ENCODE data around the gene NPIPB6. TPM values are rescaled to one million over a fixed set of nuclear protein-coding genes. Genes with fewer than 3 reads are reported as not detected.

Gene NPIPB6
- total RNA-seq, 1 donor: 2.9 TPM

DNA sequence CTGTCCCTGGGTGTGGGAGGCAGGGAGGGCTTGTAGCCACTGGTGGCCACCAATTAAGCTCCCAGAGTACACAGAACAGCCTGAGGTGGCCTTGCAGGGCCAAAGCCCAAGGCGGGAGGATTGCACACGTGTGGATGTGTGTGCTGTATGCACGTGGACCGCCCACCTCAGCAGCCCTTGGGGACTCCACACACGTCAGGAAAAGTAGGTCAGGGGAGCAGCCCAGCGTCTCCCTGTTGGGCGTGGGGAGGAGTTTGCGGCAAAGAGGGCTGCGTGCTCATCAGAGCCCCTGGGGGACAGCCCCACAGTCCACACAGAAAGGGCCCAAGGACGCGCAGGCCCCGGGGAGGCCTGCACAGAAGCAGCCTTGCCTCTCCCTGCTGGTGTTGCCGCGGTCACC lies 51.4 kb downstream of the NPIPB6 start:
- Histone ChIP-seq H3K4me2 (ENCODE audit: insufficient read depth, low read length) (no peak overlapping the region), H3K4me1 (ENCODE audit: insufficient read depth, low read length) (no peaks in the 10 kb centered on the region), H3K27me3 (ENCODE audit: insufficient read depth, low read length) (peaks cover 3% of the 10 kb centered on the region), H2AFZ (ENCODE audit: low read length) (no peak overlapping the region), H3K4me3 (ENCODE audit: insufficient read depth, low read length) (no peak overlapping the region), H3K9me3 (ENCODE audit: low read depth, low read length) (no peaks in the 10 kb centered on the region), H3K27ac (ENCODE audit: low read depth, low read length) (no peak overlapping the region), H3K79me2 (ENCODE audit: insufficient read depth, low read length) (no peaks in the 10 kb centered on the region), H3K36me3 (ENCODE audit: insufficient read depth, low read length) (no peaks in the 10 kb centered on the region), H4K20me1 (ENCODE audit: insufficient read depth, low read length) (no peaks in the 10 kb centered on the region)
- TF ChIP-seq, protein P1, sequence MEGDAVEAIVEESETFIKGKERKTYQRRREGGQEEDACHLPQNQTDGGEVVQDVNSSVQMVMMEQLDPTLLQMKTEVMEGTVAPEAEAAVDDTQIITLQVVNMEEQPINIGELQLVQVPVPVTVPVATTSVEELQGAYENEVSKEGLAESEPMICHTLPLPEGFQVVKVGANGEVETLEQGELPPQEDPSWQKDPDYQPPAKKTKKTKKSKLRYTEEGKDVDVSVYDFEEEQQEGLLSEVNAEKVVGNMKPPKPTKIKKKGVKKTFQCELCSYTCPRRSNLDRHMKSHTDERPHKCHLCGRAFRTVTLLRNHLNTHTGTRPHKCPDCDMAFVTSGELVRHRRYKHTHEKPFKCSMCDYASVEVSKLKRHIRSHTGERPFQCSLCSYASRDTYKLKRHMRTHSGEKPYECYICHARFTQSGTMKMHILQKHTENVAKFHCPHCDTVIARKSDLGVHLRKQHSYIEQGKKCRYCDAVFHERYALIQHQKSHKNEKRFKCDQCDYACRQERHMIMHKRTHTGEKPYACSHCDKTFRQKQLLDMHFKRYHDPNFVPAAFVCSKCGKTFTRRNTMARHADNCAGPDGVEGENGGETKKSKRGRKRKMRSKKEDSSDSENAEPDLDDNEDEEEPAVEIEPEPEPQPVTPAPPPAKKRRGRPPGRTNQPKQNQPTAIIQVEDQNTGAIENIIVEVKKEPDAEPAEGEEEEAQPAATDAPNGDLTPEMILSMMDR (IDR thresholded peaks at IDR 0.05; ENCODE audit: extremely low read depth, low read depth, low read length): no peak
- DNase-seq (ENCODE audit: insufficient read length, low spot score, missing footprints): peak; percentile 58

- Histone ChIP-seq H3K79me2 (ENCODE audit: insufficient read depth, low read length) (no peaks in the 10 kb centered on the region), H2AFZ (ENCODE audit: low read length) (no peak overlapping the region)
- TF ChIP-seq, protein P1 (IDR thresholded peaks at IDR 0.05; ENCODE audit: extremely low read depth, low read depth, low read length): no peak
Measured at GRCh38 chr16:28311413-28311812, 51.9 kb downstream of the NPIPB6 start.

DNA sequence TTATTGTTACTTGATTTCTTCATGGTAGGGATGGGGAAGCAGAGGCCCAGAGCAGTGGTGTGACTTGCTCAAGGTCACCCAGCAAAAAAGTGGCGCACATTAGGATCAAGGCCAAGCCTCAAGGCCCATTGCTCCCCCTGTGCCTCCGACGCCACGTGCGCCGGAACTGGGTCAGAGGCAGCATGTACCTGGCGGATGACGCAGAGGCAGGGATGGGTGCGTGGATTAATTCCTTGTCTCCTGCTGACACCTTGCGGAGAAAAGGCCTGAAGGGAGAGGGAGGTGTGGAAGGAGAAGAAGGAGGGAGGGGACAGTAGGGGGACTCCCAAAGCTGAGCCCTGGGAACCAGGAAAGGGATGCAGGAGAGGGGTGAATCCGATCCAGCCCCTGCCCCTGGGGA lies 52.5 kb downstream of the NPIPB6 start:
- Histone ChIP-seq H3K9me3 (ENCODE audit: low read depth, low read length) (no peaks in the 10 kb centered on the region), H3K27ac (ENCODE audit: low read depth, low read length) (no peak overlapping the region), H3K4me3 (ENCODE audit: insufficient read depth, low read length) (no peak overlapping the region), H3K4me1 (ENCODE audit: insufficient read depth, low read length) (no peaks in the 10 kb centered on the region), H3K36me3 (ENCODE audit: insufficient read depth, low read length) (no peaks in the 10 kb centered on the region), H3K79me2 (ENCODE audit: insufficient read depth, low read length) (no peaks in the 10 kb centered on the region), H2AFZ (ENCODE audit: low read length) (no peak overlapping the region), H3K27me3 (ENCODE audit: insufficient read depth, low read length) (peaks cover 3% of the 10 kb centered on the region), H3K4me2 (ENCODE audit: insufficient read depth, low read length) (no peak overlapping the region), H4K20me1 (ENCODE audit: insufficient read depth, low read length) (no peaks in the 10 kb centered on the region)
- DNase-seq (ENCODE audit: insufficient read length, low spot score, missing footprints): peak; percentile 19
- TF ChIP-seq, protein P1 (IDR thresholded peaks at IDR 0.05; ENCODE audit: extremely low read depth, low read depth, low read length): no peak

More at GRCh38 chr16:28311413-28311812, 51.9 kb downstream of the NPIPB6 start:
- Histone ChIP-seq H3K27me3 (ENCODE audit: insufficient read depth, low read length) (peaks cover 3% of the 10 kb centered on the region), H3K9me3 (ENCODE audit: low read depth, low read length) (no peaks in the 10 kb centered on the region), H3K36me3 (ENCODE audit: insufficient read depth, low read length) (no peaks in the 10 kb centered on the region), H3K4me2 (ENCODE audit: insufficient read depth, low read length) (no peak overlapping the region), H3K27ac (ENCODE audit: low read depth, low read length) (no peak overlapping the region), H3K4me1 (ENCODE audit: insufficient read depth, low read length) (no peaks in the 10 kb centered on the region), H3K4me3 (ENCODE audit: insufficient read depth, low read length) (no peak overlapping the region), H4K20me1 (ENCODE audit: insufficient read depth, low read length) (no peaks in the 10 kb centered on the region)
- peak; percentile 41 for DNase-seq (ENCODE audit: insufficient read length, low spot score, missing footprints)

GRCh38 chr16:28309811-28310311 lies 53.4 kb downstream of the NPIPB6 start:
- H3K4me2 ChIP-seq (ENCODE audit: insufficient read depth, low read length): no peak overlapping the region
- H3K36me3 ChIP-seq (ENCODE audit: insufficient read depth, low read length): no peaks in the 10 kb centered on the region
- no peaks in the 10 kb centered on the region for H3K4me1 ChIP-seq (ENCODE audit: insufficient read depth, low read length)
- H3K27ac ChIP-seq (ENCODE audit: low read depth, low read length): no peak overlapping the region
- no peaks in the 10 kb centered on the region for H4K20me1 ChIP-seq (ENCODE audit: insufficient read depth, low read length)
- no peaks in the 10 kb centered on the region for H3K79me2 ChIP-seq (ENCODE audit: insufficient read depth, low read length)
- H3K27me3 ChIP-seq (ENCODE audit: insufficient read depth, low read length): peaks cover 3% of the 10 kb centered on the region
- H3K9me3 ChIP-seq (ENCODE audit: low read depth, low read length): no peaks in the 10 kb centered on the region
- TF ChIP-seq, protein P1 (IDR thresholded peaks at IDR 0.05; ENCODE audit: extremely low read depth, low read depth, low read length): no peak
- DNase-seq (ENCODE audit: insufficient read length, low spot score, missing footprints): peak; percentile 30
- no peak overlapping the region for H3K4me3 ChIP-seq (ENCODE audit: insufficient read depth, low read length)
- no peak overlapping the region for H2AFZ ChIP-seq (ENCODE audit: low read length)

Measured in osteoblast (primary cell).